Neural progenitor cell (in vitro differentiated cells): ENCODE results near the gene EPHB4.

Source experiments
- CTCF ChIP-seq: fragments of 200-600 bp; sonication (generic); IDR thresholded peaks from 2 replicates; pipeline ENCODE4 v1.5.1; 2017; ENCODE audit warnings: antibody characterized with exemption, mild to moderate bottlenecking
- EZH2 ChIP-seq: fragments of 200-600 bp; sonication (generic); IDR thresholded peaks from 2 replicates; pipeline ENCODE4 v1.6.1; 2017; ENCODE audit warnings: antibody characterized with exemption, mild to moderate bottlenecking, moderate library complexity
- EZH2phosphoT487 ChIP-seq: fragments of 200-600 bp; sonication (generic); IDR thresholded peaks from 2 replicates; pipeline ENCODE4 v1.6.1; 2017; ENCODE audit warnings: antibody characterized with exemption

GRCh38 chr7:100826514-100827329, 601 bp downstream of the EPHB4 start:
- TF ChIP-seq CTCF: no peak
- TF ChIP-seq EZH2: no peak
- TF ChIP-seq EZH2phosphoT487: no peak
